Prostate gland (tissue), 2 donors: ENCODE data around the gene HSP90AB1. TPM values are rescaled to one million over a fixed set of nuclear protein-coding genes. Genes with fewer than 3 reads are reported as not detected.

Experiments used
- DNase-seq: peaks from one replicate; pipeline ENCODE4 v3.0.0-alpha.2; 2019; ENCODE audit warnings: low spot score
- H3K27ac ChIP-seq, 2 donors: fragments of 200-600 bp; sonication (generic); 2 replicates each; pipeline ENCODE4 v1.5.1; 2017 to 2019
- H3K27me3 ChIP-seq: fragments of 200-600 bp; sonication (generic); replicated peaks from 2 replicates; pipeline ENCODE4 v1.5.1; 2019; ENCODE audit not compliant: insufficient read depth
- H3K36me3 ChIP-seq, 2 donors: fragments of 200-600 bp; sonication (generic); 1 replicate in 1 of 2; 2 replicates in 1 of 2; pipeline versions ENCODE4 v1.5.1 to v1.8.1; 2017 to 2019
- H3K4me1 ChIP-seq: fragments of 200-600 bp; sonication (generic); replicated peaks from 2 replicates; pipeline ENCODE4 v1.5.1; 2019
- H3K4me3 ChIP-seq, 2 donors: fragments of 200-600 bp; sonication (generic); 2 replicates each; pipeline ENCODE4 v1.5.1; 2017 to 2019
- H3K9me3 ChIP-seq: fragments of 200-600 bp; sonication (generic); 2 replicates; pipeline ENCODE4 v1.5.1; 2017
- CTCF ChIP-seq, 4 experiments: fragments of 200-600 bp in 2 of 4; fragments of 450-650 bp in 2 of 4; sonication (generic) in 2 of 4; IDR thresholded peaks; 1 replicate in 3 of 4; 2 replicates in 1 of 4; pipeline ENCODE4 v1.5.1; 2016 to 2019; ENCODE audit warnings: antibody characterized with exemption in 4 of 4, mild to moderate bottlenecking in 2 of 4, moderate library complexity in 2 of 4
- POLR2A ChIP-seq: fragments of 450-650 bp; IDR thresholded peaks from one replicate; pipeline ENCODE4 v1.6.1; 2016; ENCODE audit warnings: antibody characterized with exemption, mild to moderate bottlenecking
- POLR2AphosphoS5 ChIP-seq: sonication (generic); formaldehyde crosslinking; IDR thresholded peaks from one replicate; pipeline ENCODE4 v1.6.1; 2017; ENCODE audit warnings: antibody characterized with exemption
- WGBS: methylation state at CpG from one replicate; pipeline ENCODE4 v1.1.5; 2018; 5-methylcytosine and 5-hydroxymethylcytosine counted together
- intact Hi-C: fragments of 100-400 bp; cut with DNase I; formaldehyde crosslinking; loops from one replicate; pipeline ENCODE4 v1.14.2; 2022
- total RNA-seq, 2 donors: library from RNA; depleted of rRNA; stranded (reverse); fragments of >200 nt; gene quantifications; one replicate each; pipeline ENCODE4 v1.1.0, GENCODE V29; 2016

Gene HSP90AB1
- total RNA-seq, 2 donors from 2014 or later: 650 to 805 TPM

GRCh38 chr6:44286285-44286565 lies 39.3 kb downstream of the HSP90AB1 start:
- TF ChIP-seq POLR2A (no peak), CTCF (IDR thresholded peaks at IDR 0.05) (no peak)
- Histone ChIP-seq H3K4me3 (no peak overlapping the region), H3K4me1 (no peaks in the 10 kb centered on the region), H3K36me3 (no peaks in the 10 kb centered on the region), H3K27me3 (peaks cover 2% of the 10 kb centered on the region), H3K27ac (no peak overlapping the region), H3K9me3 (no peaks in the 10 kb centered on the region)
- 83% methylated on average over 12 of the region's 12 CpGs for WGBS
- intact Hi-C loops: no loop called here
- no peak for DNase-seq

DNA sequence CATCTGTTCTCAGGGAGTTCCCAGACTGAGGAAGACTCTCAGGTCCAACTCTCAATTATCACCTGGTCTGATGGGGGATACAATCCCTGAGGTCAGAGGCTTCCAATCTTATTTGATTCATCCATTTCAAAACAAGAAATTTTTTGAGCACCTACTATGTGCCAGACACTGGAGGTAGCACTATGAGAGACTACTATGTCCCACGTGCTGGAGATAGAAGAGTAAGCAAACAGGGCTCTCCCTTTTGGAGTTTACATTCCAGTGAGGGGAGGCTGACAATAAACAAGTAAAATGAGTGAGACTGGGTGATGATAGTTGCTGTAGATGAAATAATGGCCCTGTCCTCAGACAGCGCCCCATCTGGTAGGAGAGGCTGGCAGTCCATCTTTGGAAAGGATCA lies 39.8 kb downstream of the HSP90AB1 start:
- intact Hi-C loops: no loop called here
- DNase-seq: no peak
- 50% methylated on average over 2 of the region's 2 CpGs for WGBS
- no peaks in the 10 kb centered on the region for H3K4me1 ChIP-seq
- no peak overlapping the region for H3K4me3 ChIP-seq
- no peaks in the 10 kb centered on the region for H3K9me3 ChIP-seq
- TF ChIP-seq POLR2AphosphoS5 (no peak), POLR2A (no peak), CTCF (IDR thresholded peaks at IDR 0.05) (no peak)
- H3K27ac ChIP-seq: no peak overlapping the region
- H3K27me3 ChIP-seq: peaks cover 2% of the 10 kb centered on the region
- no peaks in the 10 kb centered on the region for H3K36me3 ChIP-seq

DNA sequence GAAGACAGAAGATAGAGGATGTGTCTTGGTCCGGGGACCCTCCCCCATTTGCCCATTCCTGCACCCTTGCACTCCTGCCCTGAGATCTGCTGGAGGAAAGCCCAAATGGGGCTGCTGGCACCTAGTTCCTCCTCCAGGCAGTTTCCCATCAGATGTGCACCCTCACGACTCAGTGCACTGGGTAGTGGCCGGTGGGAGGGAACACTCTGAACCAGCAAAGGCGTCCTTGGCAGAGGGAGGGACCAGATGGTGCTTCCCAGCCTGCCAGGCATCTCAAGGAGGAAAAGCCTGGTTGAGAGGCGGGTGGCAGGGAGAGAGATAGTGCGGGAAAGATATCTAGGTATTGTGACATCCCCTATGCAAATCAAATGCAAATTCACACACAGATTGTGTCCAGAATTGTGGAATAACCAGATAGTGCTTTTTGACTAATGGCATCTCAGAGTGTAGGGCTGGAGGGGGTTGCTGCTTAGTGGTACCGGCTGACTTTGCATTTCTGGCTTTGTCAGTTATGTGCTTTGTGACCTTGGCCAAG lies 42.9 kb downstream of the HSP90AB1 start:
- intact Hi-C loops: no loop called here
- WGBS: 43% methylated on average over 7 of the region's 7 CpGs
- H3K27me3 ChIP-seq: peaks cover 2% of the 10 kb centered on the region
- no peak overlapping the region for H3K27ac ChIP-seq
- DNase-seq: no peak
- TF ChIP-seq POLR2AphosphoS5 (no peak), CTCF (IDR thresholded peaks at IDR 0.05) (no peak), POLR2A (no peak)
- H3K4me1 ChIP-seq: no peaks in the 10 kb centered on the region
- H3K4me3 ChIP-seq: no peak overlapping the region
- no peaks in the 10 kb centered on the region for H3K9me3 ChIP-seq
- H3K36me3 ChIP-seq: no peaks in the 10 kb centered on the region

DNA sequence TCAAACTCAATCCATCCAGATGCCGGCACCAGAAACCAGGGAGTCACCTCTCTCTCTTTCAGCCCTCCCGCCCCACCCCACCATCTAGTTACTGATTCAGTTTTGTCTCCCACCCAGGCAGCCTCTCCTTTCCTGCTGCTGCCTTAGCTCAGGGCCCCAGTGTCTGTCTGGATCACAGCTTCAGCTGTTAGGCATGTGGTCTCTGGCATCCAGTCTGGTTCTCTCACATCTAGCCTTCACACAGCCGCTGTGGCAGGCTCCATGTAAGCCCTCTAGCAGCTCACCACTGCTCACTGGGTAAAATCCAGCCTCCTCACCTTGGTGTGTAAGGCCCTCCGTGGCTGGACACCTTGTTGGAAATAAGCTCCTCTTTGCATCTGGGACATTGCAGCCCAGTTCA lies 44.9 kb downstream of the HSP90AB1 start:
- H3K27me3 ChIP-seq: peaks cover 2% of the 10 kb centered on the region
- 80% methylated on average over 4 of the region's 4 CpGs for WGBS

More for the DNA sequence above, 44.9 kb downstream of the HSP90AB1 start:
- no peak for DNase-seq
- Histone ChIP-seq H3K4me1 (no peaks in the 10 kb centered on the region), H3K36me3 (no peaks in the 10 kb centered on the region), H3K27ac (no peak overlapping the region), H3K9me3 (no peaks in the 10 kb centered on the region), H3K4me3 (no peak overlapping the region)
- intact Hi-C loops: no loop called here
- TF ChIP-seq POLR2A: no peak
- TF ChIP-seq POLR2AphosphoS5: no peak
- TF ChIP-seq CTCF (IDR thresholded peaks at IDR 0.05): no peak
